HG02852 (cell line): ENCODE measurements around the gene PTGER3.
A peak's percentile ranks its signal among the peaks of the same experiment; 100 is the strongest.

ENCODE experiments used
- ATAC-seq: cut with Tn5 transposase; IDR thresholded peaks from one replicate; pipeline ENCODE4 v1.9.1; 2021; ENCODE audit warnings: mild to moderate bottlenecking, moderate library complexity; ENCODE audit not compliant: unreplicated experiment

The PTGER3 gene

GRCh38 chr1:71047635-71048607, at the start of gene PTGER3:
Gene PTGER3 (minus strand): TSS chr1:71047816. CDS start chr1:71047577, 239 bp downstream.
- ATAC-seq: peak; percentile 36

GRCh38 chr1:71094913-71095312, 47.3 kb upstream of the PTGER3 start:
- no peak for ATAC-seq

GRCh38 chr1:71093938-71094337, 46.3 kb upstream of the PTGER3 start:
- ATAC-seq: no peak

- no peak for ATAC-seq
These were observed 42.1 kb upstream of the PTGER3 start for GRCh38 chr1:71089536-71090270.

- no peak for ATAC-seq
These were observed 41.1 kb upstream of the PTGER3 start for GRCh38 chr1:71088645-71089287.

GRCh38 chr1:71087713-71088112, 40.1 kb upstream of the PTGER3 start:
- ATAC-seq: no peak

- no peak for ATAC-seq
These were observed 39.4 kb upstream of the PTGER3 start for GRCh38 chr1:71087060-71087459.

GRCh38 chr1:71086331-71086730, 38.7 kb upstream of the PTGER3 start:
- no peak for ATAC-seq

- no peak for ATAC-seq
These were observed 35.7 kb upstream of the PTGER3 start for GRCh38 chr1:71083271-71083670.

GRCh38 chr1:71081697-71082080, 34.1 kb upstream of the PTGER3 start:
- no peak for ATAC-seq

- ATAC-seq: peak; percentile 99
These were observed 33.4 kb upstream of the PTGER3 start, which contains the start of gene ZRANB2 for GRCh38 chr1:71080739-71081696. Gene ZRANB2 (minus strand): TSS chr1:71081035. CDS start chr1:71080995, 40 bp downstream.

- peak; percentile 15 for ATAC-seq
These were observed 32.7 kb upstream of the PTGER3 start for GRCh38 chr1:71080230-71080738.

GRCh38 chr1:71074681-71075080, 27.1 kb upstream of the PTGER3 start:
- no peak for ATAC-seq

GRCh38 chr1:71072273-71072672, 24.7 kb upstream of the PTGER3 start:
- ATAC-seq: no peak

GRCh38 chr1:71071720-71072119, 24.1 kb upstream of the PTGER3 start:
- ATAC-seq: no peak

GRCh38 chr1:71068325-71069240, 21.0 kb upstream of the PTGER3 start:
- ATAC-seq: peak; percentile 98

- no peak for ATAC-seq
These were observed 7.2 kb upstream of the PTGER3 start for GRCh38 chr1:71054791-71055190.

- ATAC-seq: no peak
These were observed 6.7 kb upstream of the PTGER3 start for GRCh38 chr1:71054281-71054731.

- ATAC-seq: no peak
These were observed 6.1 kb upstream of the PTGER3 start for GRCh38 chr1:71053758-71054157.
